Measurements from ENCODE around the gene SLC26A8.

- no peak for TF ChIP-seq CTCF (IDR thresholded peaks at IDR 0.05)
- no peak for TF ChIP-seq POLR2A (IDR thresholded peaks at IDR 0.05)
Observed at GRCh38 chr6:35960187-35960586, 64.3 kb downstream of the SLC26A8 start.
